Panc1 (cell line): ENCODE measurements around the gene OTULIN. TPM values are rescaled to one million over a fixed set of nuclear protein-coding genes. Genes with fewer than 3 reads are reported as not detected.

Experiments used
- ATAC-seq: fragments of 200-7000 bp; cut with Tn5 transposase; 2 replicates; pipeline ENCODE4 v1.9.1; 2020; ENCODE audit warnings: mild to moderate bottlenecking, moderate library complexity
- BruUV-seq: library from RNA; stranded (reverse); fragments of 400-500 nt; replicated peaks from 2 replicates; lab custom pipeline; 2021; lab: Mats Ljungman, UMichigan
- CTCF ChIA-PET: fragments of 300-600 bp; sonication (Branson Sonifier 250); formaldehyde crosslinking; loops from one replicate; lab custom pipeline; 2022; ENCODE audit warnings: antibody characterized with exemption; lab: Charles Lee
- POLR2A ChIA-PET: fragments of 300-600 bp; sonication (Branson Sonifier 250); formaldehyde crosslinking; loops from one replicate; lab custom pipeline; 2022; ENCODE audit warnings: antibody characterized with exemption; lab: Charles Lee
- DNase-seq: peaks from one replicate; pipeline ENCODE4 v3.0.0-alpha.2; 2010; ENCODE audit warnings: low read depth, low spot score
- H3K27ac ChIP-seq: 2 replicates; pipeline ENCODE4 v1.5.1; 2011; ENCODE audit warnings: mild to moderate bottlenecking, low read length, inconsistent platforms
- H3K27me3 ChIP-seq: fragments of 200-500 bp; sonication (Bioruptor generic); 2 replicates; pipeline ENCODE4 v1.6.0; 2014; ENCODE audit warnings: low read length, inconsistent platforms; ENCODE audit not compliant: control insufficient read depth, insufficient read depth
- H3K36me3 ChIP-seq: fragments of 200-500 bp; sonication (Bioruptor generic); 2 replicates; pipeline ENCODE4 v1.5.1; 2014; ENCODE audit warnings: inconsistent platforms, mild to moderate bottlenecking, low read length, moderate library complexity; ENCODE audit not compliant: control insufficient read depth, insufficient read depth
- H3K4me1 ChIP-seq: 2 replicates; pipeline ENCODE4 v1.5.1; 2011; ENCODE audit warnings: inconsistent platforms, mild to moderate bottlenecking, low read length, moderate library complexity; ENCODE audit not compliant: control insufficient read depth, insufficient read depth
- H3K4me3 ChIP-seq, 2 experiments: 2 replicates each; pipeline ENCODE4 v1.5.1; 2011 to 2012; ENCODE audit warnings: low read depth in 2 of 2, low read length in 2 of 2, mild to moderate bottlenecking in 2 of 2, inconsistent platforms in 1 of 2, moderate library complexity in 1 of 2
- H3K9me3 ChIP-seq: fragments of 200-500 bp; sonication (Bioruptor generic); 2 replicates; pipeline ENCODE4 v1.5.1; 2014; ENCODE audit warnings: low read depth, mild to moderate bottlenecking, inconsistent platforms, low read length, moderate library complexity; ENCODE audit not compliant: control insufficient read depth, insufficient read depth
- CTCF ChIP-seq: fragments of 450-650 bp; IDR thresholded peaks from 2 replicates; pipeline ENCODE4 v1.5.1; 2017; ENCODE audit warnings: mild to moderate bottlenecking
- POLR2AphosphoS5 ChIP-seq: IDR thresholded peaks from 2 replicates; pipeline ENCODE4 v1.6.1; 2012; ENCODE audit warnings: mild to moderate bottlenecking, low read depth, low read length, moderate library complexity
- SIN3A ChIP-seq: IDR thresholded peaks from 2 replicates; pipeline ENCODE4 v1.6.1; 2012; ENCODE audit warnings: low read depth, mild to moderate bottlenecking, low read length, moderate library complexity, borderline replicate concordance; ENCODE audit not compliant: insufficient read depth
- TCF7L2 ChIP-seq: IDR thresholded peaks from 2 replicates; pipeline ENCODE4 v1.6.1; 2011; ENCODE audit warnings: mild to moderate bottlenecking, low read depth, low read length, inconsistent platforms
- in situ Hi-C: cut with HindIII; loops from 2 replicates; pipeline ENCODE4 v1.10.0; 2016; ENCODE audit warnings: low sequenced_read_pairs, low pct_unique_long_range_greater_than_20kb
- intact Hi-C: fragments of 100-400 bp; cut with micrococcal nuclease; formaldehyde crosslinking; loops from one replicate; pipeline ENCODE4 v1.10.0; 2022; ENCODE audit not compliant: unreplicated experiment
- total RNA-seq: library from RNA; stranded (reverse); gene quantifications from one replicate; pipeline ENCODE4 v1.2.1, GENCODE V29; 2021; ENCODE audit not compliant: unreplicated experiment
- TF ChIP-seq, protein P1 (sequence below), 2 experiments: IDR thresholded peaks; 2 replicates each; pipeline ENCODE4 v1.6.1; 2011 to 2012; ENCODE audit warnings: low read depth in 2 of 2, control low read depth in 1 of 2, low read length in 1 of 2, mild to moderate bottlenecking in 1 of 2, moderate library complexity in 1 of 2; ENCODE audit not compliant: insufficient read depth in 1 of 2

OTULIN gene
- total RNA-seq, 1 experiment from 2014 or later: 40.1 TPM

GRCh38 chr5:14739981-14740380 lies 75.5 kb downstream of the OTULIN start:
- BruUV-seq: no TSS peak
- Histone ChIP-seq H3K36me3 (no peaks in the 10 kb centered on the region), H3K27ac (no peak overlapping the region), H3K4me3 (no peak overlapping the region), H3K27me3 (no peaks in the 10 kb centered on the region), H3K9me3 (no peaks in the 10 kb centered on the region), H3K4me1 (no peaks in the 10 kb centered on the region; the same call in 1 of the 2 replicates)
- DNase-seq (no peak), ATAC-seq (no peak)
- CTCF ChIA-PET: no interaction called here
- POLR2A ChIA-PET: no interaction called here
- intact Hi-C loops: no loop called here
- in situ Hi-C loops: no loop called here
- TF ChIP-seq SIN3A (no peak), POLR2AphosphoS5 (no peak), TCF7L2 (no peak), CTCF (no peak)
- TF ChIP-seq, protein P1, sequence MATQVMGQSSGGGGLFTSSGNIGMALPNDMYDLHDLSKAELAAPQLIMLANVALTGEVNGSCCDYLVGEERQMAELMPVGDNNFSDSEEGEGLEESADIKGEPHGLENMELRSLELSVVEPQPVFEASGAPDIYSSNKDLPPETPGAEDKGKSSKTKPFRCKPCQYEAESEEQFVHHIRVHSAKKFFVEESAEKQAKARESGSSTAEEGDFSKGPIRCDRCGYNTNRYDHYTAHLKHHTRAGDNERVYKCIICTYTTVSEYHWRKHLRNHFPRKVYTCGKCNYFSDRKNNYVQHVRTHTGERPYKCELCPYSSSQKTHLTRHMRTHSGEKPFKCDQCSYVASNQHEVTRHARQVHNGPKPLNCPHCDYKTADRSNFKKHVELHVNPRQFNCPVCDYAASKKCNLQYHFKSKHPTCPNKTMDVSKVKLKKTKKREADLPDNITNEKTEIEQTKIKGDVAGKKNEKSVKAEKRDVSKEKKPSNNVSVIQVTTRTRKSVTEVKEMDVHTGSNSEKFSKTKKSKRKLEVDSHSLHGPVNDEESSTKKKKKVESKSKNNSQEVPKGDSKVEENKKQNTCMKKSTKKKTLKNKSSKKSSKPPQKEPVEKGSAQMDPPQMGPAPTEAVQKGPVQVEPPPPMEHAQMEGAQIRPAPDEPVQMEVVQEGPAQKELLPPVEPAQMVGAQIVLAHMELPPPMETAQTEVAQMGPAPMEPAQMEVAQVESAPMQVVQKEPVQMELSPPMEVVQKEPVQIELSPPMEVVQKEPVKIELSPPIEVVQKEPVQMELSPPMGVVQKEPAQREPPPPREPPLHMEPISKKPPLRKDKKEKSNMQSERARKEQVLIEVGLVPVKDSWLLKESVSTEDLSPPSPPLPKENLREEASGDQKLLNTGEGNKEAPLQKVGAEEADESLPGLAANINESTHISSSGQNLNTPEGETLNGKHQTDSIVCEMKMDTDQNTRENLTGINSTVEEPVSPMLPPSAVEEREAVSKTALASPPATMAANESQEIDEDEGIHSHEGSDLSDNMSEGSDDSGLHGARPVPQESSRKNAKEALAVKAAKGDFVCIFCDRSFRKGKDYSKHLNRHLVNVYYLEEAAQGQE (IDR thresholded peaks at IDR 0.05; ENCODE audit: insufficient read depth in 1 of 2, low read depth in 2 of 2, low read length in 1 of 2): no peak

- Histone ChIP-seq H3K4me1 (no peaks in the 10 kb centered on the region; the same call in 1 of the 2 replicates), H3K36me3 (no peaks in the 10 kb centered on the region), H3K9me3 (no peaks in the 10 kb centered on the region), H3K27me3 (no peaks in the 10 kb centered on the region), H3K27ac (no peak overlapping the region), H3K4me3 (no peak overlapping the region)
- intact Hi-C loops (no loop called here), in situ Hi-C loops (no loop called here)
- no peak for DNase-seq
- TF ChIP-seq CTCF: no peak
- CTCF ChIA-PET: no interaction called here
- POLR2A ChIA-PET: no interaction called here
- no peak for ATAC-seq
- BruUV-seq: no TSS peak
Measured at GRCh38 chr5:14741131-14741530, 76.6 kb downstream of the OTULIN start.
